ENCODE results near the gene TFCP2.

- no peak for TF ChIP-seq CTCF (IDR thresholded peaks at IDR 0.05)
- no peak for TF ChIP-seq POLR2A (IDR thresholded peaks at IDR 0.05)
Measured at GRCh38 chr12:51199366-51199945, 26.5 kb upstream of the TFCP2 start.
